ENCODE data around the gene RASA3.

Gene RASA3

GRCh38 chr13:113948034-113948742 is 184.2 kb downstream of the RASA3 start:
- DNase-seq: peak; percentile 28
- in situ Hi-C loops (cut with MboI; ENCODE audit: low pct_unique_long_range_greater_than_20kb, low sequenced_read_pairs): no loop called here

DNA sequence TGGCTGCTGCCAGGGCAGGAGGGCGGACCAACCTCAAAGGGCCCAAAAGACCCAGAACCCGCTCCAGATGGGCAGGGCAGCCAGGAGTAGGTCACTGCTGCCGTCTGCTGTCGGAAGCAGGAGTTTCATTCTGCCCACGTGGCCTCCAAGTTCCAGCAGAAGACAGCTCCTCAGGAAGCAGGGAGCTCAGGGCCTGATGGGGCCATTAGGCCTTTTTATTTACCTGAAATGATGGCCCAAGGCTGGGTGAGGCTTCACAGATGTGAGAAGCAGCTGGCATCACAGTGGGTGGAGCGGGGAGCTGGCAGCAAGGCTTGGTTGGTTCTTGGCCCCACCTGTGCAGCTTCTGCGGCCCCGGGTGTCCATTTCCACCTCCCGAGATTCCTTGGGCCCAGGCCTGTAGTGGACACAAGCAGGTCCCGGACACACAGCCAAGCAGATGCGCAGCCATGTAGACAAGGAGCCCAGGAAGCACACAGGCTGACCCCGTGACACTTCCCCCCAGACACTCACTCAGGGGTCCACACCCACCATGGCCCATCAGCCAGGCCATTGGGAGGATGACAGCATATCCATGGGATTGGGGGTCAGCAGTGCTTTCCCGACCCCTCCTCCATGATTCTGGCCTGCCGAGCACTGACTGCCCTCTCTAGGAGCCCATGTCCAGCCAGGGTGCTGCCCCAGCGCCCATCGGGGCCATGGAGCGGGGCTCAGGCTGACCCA is 185.0 kb downstream of the RASA3 start:
- no peak for DNase-seq
- in situ Hi-C loops (cut with MboI; ENCODE audit: low pct_unique_long_range_greater_than_20kb, low sequenced_read_pairs): no loop called here

GRCh38 chr13:113946409-113947181 is 185.8 kb downstream of the RASA3 start:
- in situ Hi-C loops (cut with MboI; ENCODE audit: low pct_unique_long_range_greater_than_20kb, low sequenced_read_pairs): no loop called here
- DNase-seq: no peak

GRCh38 chr13:113945857-113946408 is 186.5 kb downstream of the RASA3 start:
- DNase-seq: no peak
- in situ Hi-C loops (cut with MboI; ENCODE audit: low pct_unique_long_range_greater_than_20kb, low sequenced_read_pairs): no loop called here

DNA sequence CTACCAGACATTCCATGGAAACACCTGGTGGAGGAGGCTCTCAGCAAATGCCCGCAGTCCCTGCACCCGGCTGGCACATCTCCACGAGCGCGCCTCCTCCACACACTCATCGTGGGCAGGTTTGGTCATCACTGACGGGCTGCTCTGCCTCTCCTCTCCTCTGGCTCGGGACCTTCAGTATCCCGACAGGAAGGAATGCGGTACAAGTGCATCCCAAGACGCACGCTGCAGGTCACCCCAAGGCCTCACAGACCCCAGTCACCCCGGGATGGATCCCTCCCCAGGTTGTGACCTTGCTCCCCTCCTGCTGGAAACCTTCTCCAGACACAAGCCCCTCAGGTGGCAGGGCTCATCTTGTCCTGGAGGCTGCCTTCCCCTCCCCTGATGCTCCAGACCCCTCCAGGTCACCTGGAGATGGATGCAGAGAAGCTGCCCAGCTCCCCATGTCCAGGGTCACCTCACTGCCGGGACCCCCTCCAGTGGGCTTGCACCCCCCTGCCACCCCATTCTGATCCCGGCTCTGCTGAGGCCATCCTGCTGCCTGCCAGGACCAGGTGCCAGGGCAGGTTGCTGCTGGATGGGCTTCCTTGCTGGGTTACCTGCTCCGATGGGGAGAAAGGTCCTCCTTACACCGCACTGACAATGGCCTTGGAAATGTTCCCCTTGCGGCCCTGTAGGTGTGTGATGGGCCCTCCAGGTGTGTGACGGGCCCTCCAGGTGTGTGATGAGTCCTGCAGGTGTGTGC is 188.4 kb downstream of the RASA3 start:
- in situ Hi-C loops (cut with MboI; ENCODE audit: low pct_unique_long_range_greater_than_20kb, low sequenced_read_pairs): no loop called here
- DNase-seq: no peak

DNA sequence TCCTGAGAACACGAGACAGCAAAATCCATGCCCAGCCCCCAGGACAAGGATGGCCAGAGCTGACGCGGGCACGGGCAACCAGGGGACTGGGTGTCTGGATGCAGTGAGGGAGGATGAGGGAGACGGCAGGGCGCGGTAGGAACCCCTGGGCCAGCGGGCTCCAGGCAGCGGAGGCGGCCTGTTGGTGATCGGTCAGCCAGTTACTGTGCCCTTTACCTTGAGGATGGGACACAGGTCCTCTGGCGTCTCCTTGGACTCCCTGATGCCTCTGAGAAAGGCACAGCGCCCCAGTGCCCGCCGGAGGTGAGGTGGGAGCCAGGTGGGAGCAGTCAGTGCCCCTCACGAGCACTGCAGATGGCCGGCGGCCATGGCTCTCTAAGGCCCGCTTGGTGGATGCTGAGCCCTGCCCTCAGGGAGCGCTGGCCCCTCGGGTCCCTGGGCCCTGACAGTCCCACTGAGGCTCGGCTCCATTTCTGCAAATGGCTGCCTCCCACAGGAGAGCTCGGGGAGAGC is 189.8 kb downstream of the RASA3 start:
- DNase-seq: no peak
- in situ Hi-C loops (cut with MboI; ENCODE audit: low pct_unique_long_range_greater_than_20kb, low sequenced_read_pairs): no loop called here

DNA sequence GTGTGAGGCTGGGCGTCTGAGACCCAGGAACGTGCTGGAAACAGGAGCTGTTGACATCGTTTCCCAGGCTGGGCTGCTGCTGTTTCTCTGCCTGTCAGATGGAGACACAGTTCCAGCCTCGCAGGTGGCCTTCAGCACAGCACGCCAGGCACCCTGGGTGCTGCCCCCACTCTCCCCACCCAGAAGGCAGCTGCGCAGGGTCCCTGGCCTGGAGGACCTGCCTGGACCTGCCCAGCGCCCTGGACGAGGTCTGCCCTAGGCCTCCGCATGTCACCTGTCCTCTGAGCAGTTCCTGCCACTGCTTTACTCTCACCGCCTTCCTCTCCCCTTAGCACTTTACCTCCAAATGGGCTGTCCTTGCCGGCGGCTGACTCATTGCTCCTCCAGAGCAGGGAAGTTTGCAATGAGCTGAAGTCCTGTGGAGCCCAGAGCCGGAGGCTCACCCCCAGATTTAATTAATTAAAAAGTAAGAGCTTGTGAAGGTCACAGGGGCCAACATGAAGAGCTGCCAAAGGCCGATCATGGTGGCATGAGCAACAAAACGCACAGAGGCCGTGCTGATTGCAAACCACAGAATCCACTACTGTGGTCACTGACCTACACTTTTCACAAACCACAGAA is 190.7 kb downstream of the RASA3 start:
- in situ Hi-C loops (cut with MboI; ENCODE audit: low pct_unique_long_range_greater_than_20kb, low sequenced_read_pairs): no loop called here
- no peak for DNase-seq

DNA sequence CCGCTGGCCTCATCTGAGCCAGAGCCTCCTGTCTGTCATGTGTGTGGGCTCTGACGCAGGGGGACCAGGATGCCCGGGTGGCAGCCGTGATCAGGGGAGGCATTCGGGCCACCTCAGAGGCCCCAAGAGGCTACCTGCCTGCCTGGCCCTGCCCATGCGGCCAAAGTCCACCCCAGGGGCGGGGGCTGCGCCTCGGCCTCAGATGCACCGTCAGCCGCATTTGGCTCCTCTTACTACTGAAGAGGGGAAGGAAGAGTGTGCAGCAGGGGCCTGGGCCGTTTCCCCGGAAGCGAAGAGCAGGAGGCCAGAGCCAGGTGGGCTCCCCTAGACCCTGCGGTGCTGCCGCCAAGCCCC is 192.5 kb downstream of the RASA3 start:
- in situ Hi-C loops (cut with MboI; ENCODE audit: low pct_unique_long_range_greater_than_20kb, low sequenced_read_pairs): no loop called here
- DNase-seq: no peak

GRCh38 chr13:113939129-113939943 is 193.1 kb downstream of the RASA3 start:
- in situ Hi-C loops (cut with MboI; ENCODE audit: low pct_unique_long_range_greater_than_20kb, low sequenced_read_pairs): no loop called here
- DNase-seq: no peak

- no peak for DNase-seq
- in situ Hi-C loops (cut with MboI; ENCODE audit: low pct_unique_long_range_greater_than_20kb, low sequenced_read_pairs): no loop called here
Measured at GRCh38 chr13:113938716-113939115, 193.7 kb downstream of the RASA3 start.

DNA sequence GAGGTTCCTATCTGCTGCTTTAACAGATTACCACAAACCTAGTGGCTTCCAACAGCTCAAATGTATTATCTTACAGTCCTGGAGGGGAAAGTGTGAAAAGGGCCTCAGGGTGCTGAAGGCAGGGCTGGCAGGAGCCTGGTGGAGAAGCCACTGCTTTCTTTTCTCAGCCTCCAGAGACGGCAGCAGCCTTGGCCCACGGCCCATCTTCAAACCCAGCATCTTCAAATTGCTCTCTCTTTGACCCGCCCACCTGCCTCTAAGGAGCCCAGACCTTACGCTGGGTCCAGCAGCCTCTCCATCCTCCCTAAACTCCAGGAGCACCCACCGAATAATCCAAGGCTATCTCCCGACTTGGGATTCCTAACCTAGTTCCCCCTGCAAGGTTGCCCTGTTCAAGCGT is 194.2 kb downstream of the RASA3 start:
- DNase-seq: no peak
- in situ Hi-C loops (cut with MboI; ENCODE audit: low pct_unique_long_range_greater_than_20kb, low sequenced_read_pairs): no loop called here

GRCh38 chr13:113937527-113938180 is 194.8 kb downstream of the RASA3 start:
- in situ Hi-C loops (cut with MboI; ENCODE audit: low pct_unique_long_range_greater_than_20kb, low sequenced_read_pairs): no loop called here
- no peak for DNase-seq

DNA sequence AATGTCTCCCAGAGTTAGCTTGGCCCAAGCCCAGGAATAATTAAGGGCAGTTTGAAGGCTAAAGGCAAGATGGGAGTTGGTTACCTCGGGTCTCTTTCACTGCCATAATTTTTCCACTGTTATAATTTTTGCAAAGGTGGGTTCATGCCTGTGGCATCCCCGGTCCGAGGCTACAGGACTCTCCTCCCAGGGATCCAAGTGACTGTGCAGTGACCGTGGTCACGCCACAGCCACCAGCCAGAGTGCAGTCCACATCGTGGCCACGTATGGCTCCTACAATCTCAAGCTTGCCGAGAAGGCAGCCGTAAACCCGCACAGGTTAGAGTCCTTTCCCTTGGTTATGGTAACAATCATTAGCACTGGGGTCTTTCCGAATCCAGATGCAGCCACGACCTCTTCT is 195.3 kb downstream of the RASA3 start:
- in situ Hi-C loops (cut with MboI; ENCODE audit: low pct_unique_long_range_greater_than_20kb, low sequenced_read_pairs): no loop called here
- DNase-seq: no peak

DNA sequence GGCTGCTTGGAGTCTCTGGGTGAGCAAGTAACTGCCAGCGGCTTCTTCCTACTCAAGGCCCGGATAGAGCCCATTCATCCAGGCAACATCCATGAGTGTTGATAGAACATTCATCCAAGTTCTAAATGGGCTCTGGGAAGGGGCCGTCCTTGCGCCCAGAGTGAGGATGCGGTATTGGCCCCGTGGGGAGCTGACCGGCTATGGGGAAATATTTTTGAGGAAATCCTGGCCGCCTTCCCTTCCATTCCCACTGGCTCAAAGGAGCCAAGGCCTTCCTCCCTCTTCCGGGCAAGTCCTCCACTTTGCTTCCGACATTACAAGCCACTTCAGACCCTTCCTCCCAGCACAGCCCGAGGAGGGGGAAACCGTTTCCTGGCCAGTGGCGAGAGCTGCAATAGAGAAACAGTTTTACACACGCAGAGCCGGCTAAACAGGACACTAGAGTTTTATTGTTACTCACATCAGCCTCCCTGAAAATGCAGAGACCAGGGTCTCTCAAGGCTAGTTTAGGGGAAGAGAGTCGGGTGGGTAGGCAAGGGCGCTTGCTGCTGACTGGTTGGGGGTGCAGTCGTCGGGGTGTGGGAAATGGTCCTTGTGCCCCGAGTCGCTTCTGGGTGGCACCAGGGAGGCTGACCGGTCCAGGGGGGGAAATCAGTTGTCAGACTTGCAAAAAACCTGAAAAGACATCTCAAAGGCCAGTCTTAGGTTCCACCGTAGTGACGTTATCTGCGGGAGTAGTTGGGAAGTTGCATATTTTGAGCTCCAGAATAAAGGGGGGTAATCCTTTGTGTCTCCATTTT is 196.1 kb downstream of the RASA3 start:
- no peak for DNase-seq
- in situ Hi-C loops (cut with MboI; ENCODE audit: low pct_unique_long_range_greater_than_20kb, low sequenced_read_pairs): no loop called here

GRCh38 chr13:113935001-113935844 is 197.2 kb downstream of the RASA3 start:
- in situ Hi-C loops (cut with MboI; ENCODE audit: low pct_unique_long_range_greater_than_20kb, low sequenced_read_pairs): no loop called here
- no peak for DNase-seq

DNA sequence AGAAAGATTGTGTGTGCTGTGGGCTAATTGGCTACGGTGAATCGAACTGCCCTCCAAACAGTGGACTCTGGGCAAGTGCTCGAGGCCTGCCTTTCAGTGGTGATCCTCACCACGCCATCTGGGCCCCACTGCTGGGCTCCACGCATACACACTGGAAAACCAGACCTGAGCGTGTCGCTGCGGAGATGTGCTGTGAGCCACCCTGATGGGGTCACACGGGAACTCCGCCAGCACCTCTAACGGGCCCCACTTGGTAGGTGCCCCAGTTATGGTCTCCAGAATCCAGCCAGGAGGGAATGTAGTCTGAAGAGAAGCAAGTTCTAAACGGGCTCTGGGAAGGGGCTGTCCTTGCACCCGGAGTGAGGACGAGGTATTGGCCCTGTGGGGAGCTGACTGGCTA is 197.8 kb downstream of the RASA3 start:
- in situ Hi-C loops (cut with MboI; ENCODE audit: low pct_unique_long_range_greater_than_20kb, low sequenced_read_pairs): no loop called here
- no peak for DNase-seq
